ENCODE measurements around the gene SDK1.

The SDK1 gene

DNA sequence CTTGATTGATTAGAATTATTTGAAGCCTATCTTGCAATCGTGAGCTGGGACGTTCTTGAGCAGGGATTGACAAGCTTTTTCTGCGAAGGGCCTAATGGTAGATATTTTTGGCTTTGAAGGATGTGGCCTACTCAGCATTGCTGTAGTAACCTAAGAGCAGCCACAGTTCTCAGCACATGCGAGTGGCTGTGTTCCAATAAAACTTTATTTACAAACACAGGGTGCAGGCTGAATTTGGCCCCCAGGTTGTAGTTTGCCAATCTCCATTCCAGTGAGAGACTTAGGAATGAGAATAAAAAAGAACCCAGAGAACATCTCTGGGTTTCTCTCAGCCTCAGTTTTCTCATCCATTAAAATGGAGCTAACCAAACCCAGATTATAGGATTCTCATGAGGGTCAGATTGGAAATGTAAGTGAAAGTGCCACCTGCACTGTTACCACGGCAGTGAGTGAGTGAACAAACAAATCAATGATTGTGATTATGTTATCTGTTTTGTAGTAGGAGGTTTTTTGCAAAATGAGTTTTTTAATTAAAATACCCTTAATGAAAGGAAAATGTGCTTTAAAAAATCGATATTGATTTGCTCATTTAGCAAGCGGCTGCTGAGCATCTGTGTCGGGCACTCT lies 664.0 kb downstream of the SDK1 start:
- in situ Hi-C loops (cut with MboI; ENCODE audit: low sequenced_read_pairs): no loop called here

- in situ Hi-C loops (cut with MboI; ENCODE audit: low sequenced_read_pairs): no loop called here
These were observed 664.8 kb downstream of the SDK1 start for GRCh38 chr7:3965794-3966395.

- in situ Hi-C loops (cut with MboI; ENCODE audit: low sequenced_read_pairs): no loop called here
These were observed 667.2 kb downstream of the SDK1 start for GRCh38 chr7:3968234-3968633.

DNA sequence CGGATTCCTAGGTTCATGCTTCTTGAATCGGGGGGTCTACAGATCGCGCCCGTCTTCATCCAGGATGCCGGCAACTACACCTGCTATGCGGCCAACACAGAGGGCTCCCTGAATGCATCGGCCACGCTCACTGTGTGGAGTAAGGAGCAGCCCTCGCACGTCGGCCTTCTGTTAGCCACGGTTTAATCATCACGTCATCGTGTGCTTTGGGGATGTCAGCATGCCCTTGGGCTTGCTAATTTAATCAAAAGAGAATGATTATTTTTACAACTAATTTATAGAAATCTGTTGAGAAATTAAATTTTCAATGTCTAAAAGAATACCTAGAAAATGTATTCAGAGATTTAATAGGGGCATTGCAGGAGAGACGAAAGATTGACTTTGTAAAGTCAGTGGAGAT lies 668.2 kb downstream of the SDK1 start:
- in situ Hi-C loops (cut with MboI; ENCODE audit: low sequenced_read_pairs): no loop called here

DNA sequence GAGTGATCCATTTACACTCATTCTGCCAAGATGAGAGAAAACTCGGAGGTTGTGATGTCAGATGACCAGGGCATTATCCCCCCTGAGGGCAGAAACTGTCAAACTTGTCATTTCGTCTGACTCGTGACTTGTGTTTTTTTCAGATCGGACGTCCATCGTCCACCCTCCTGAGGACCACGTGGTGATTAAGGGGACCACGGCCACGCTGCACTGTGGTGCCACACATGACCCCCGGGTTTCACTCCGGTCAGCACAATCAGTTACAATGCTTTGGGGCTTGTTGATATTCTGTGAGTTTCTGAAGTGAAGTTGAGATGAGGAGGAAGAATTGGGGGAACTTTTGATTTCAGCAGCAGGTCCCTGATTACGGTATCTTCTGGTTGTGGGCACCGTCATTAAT lies 670.3 kb downstream of the SDK1 start:
- in situ Hi-C loops (cut with MboI; ENCODE audit: low sequenced_read_pairs): no loop called here

DNA sequence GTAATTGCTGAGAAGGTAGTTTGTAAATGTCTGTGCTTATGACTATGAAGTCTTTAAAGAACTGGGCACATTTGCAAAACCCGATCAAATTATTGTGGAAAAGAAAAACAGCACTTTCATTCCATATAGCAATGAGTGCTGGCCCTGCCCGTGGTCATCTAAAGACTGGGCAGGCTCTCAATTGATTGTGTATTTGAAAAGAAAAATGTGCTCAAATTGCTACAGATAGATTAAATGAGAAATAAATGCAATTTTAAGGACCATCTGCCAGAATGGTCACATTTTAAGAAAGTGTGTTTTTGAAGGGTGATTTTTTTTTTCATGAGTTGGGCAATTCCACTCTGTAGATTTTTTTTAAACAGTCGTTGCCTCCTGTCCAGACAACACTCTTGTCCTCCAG lies 672.2 kb downstream of the SDK1 start:
- in situ Hi-C loops (cut with MboI; ENCODE audit: low sequenced_read_pairs): no loop called here

DNA sequence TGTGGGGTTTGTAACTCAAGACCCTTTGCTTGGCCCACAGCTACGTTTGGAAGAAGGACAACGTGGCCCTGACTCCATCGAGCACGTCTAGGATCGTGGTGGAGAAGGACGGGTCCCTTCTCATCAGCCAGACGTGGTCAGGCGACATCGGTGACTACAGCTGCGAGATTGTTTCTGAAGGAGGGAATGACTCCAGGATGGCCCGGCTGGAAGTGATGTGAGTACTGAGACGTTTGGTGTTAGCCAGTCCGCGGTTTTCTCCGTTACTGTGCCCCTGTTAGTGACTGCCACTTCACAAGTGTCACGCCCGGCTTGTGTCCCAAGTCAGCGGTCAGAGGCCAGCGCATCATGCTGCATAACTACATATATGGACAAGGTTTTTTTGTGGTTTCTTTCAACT lies 673.3 kb downstream of the SDK1 start:
- in situ Hi-C loops (cut with MboI; ENCODE audit: low sequenced_read_pairs): no loop called here

- in situ Hi-C loops (cut with MboI; ENCODE audit: low sequenced_read_pairs): no loop called here
These were observed 674.3 kb downstream of the SDK1 start for GRCh38 chr7:3975371-3975770.

- in situ Hi-C loops (cut with MboI; ENCODE audit: low sequenced_read_pairs): no loop called here
These were observed 676.3 kb downstream of the SDK1 start for GRCh38 chr7:3977391-3977790.

DNA sequence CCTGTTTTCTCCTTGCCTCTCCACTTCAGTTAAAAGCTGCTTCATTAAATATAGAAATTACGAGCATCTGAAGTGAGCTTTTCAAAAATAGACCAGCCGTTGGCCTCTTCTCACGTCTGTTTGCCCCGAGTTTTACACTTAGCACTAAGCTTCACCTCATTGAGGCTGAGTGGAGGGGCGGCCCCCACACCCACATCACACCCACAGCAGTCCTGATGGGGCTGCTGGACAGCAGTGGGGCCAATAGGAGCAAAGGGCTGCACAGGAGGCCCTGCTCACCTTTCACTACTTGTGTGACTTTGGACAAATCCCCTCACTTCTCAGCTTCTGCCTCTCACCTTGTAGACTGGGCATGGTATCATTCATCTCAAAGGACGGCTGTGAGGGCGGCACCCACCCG lies 677.8 kb downstream of the SDK1 start:
- in situ Hi-C loops (cut with MboI; ENCODE audit: low sequenced_read_pairs): no loop called here

DNA sequence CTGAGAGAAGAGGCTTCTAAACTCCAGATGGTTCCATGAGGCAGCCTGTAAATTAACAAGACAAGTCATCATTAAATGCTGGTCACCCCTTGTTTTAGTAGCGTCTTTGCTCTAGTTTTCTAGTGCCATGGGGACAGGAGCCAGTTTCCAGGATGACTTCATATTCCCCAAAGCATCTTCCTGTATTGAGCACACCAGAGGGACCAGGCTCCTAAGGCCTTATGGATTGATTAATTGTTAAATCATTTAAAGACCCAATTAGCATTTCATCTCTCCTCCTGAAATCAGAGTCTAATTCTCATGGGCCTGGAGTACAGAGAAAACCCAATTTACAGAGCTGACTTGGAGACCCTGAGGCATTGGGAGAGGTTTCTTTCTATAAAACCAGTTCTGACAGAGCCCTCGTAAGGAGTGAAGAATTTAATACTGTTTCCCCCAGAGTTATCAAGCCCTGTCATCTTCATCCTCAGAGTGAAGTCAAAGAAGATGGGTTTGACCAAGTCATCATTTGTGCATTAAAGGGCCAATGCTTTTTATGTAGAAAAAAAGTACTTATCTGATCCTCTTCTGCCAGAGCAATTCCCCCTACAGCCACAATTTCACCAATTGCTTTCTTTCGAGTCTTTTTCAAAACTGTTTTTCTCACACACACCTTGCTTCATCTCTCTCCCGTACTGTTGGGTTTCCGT lies 678.7 kb downstream of the SDK1 start:
- in situ Hi-C loops (cut with MboI; ENCODE audit: low sequenced_read_pairs): no loop called here

- in situ Hi-C loops (cut with MboI; ENCODE audit: low sequenced_read_pairs): no loop called here
These were observed 679.2 kb downstream of the SDK1 start for GRCh38 chr7:3980300-3980643.

GRCh38 chr7:3981281-3981680 lies 680.2 kb downstream of the SDK1 start:
- in situ Hi-C loops (cut with MboI; ENCODE audit: low sequenced_read_pairs): no loop called here

DNA sequence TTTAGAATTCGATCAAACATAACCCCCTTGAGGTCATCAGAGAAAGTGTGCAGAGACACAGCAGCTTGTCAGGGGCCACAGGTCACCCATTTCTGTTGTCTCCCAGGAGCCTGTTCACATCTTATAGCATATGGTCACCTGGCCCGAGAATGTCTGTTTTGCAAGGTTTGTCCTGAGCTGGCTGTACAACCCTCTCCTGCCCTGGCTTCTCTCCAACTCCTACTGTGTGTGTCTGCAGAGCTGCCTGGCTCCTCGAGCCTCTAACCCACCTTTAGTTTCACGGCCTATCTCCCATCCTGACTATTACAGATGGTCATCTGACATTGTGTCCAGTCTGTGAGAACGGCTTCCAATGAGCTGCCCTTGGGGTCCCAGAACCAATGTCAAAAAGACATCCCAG lies 683.4 kb downstream of the SDK1 start:
- in situ Hi-C loops (cut with MboI; ENCODE audit: low sequenced_read_pairs): no loop called here

- in situ Hi-C loops (cut with MboI; ENCODE audit: low sequenced_read_pairs): no loop called here
These were observed 685.9 kb downstream of the SDK1 start for GRCh38 chr7:3986927-3987326.

- in situ Hi-C loops (cut with MboI; ENCODE audit: low sequenced_read_pairs): no loop called here
These were observed 686.4 kb downstream of the SDK1 start for GRCh38 chr7:3987426-3987927.

DNA sequence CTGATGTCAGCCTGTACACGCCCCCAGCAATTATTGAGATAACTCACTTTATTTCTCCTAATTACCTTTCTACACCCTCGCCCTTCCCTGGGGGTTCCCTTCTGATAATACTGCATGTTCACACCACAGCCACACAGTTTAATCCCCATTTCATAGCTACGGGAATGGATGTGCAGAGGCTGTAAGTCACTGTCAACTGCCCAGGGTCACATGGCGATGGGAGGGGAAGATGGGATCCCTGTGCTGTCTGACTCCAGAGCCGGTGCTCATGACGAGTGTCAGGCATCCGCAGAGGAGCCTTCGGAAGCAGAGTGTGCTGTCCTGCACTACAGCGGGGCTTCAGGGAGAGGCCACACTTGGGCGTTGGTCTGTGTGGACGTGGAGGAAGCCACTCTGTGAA lies 688.7 kb downstream of the SDK1 start:
- in situ Hi-C loops (cut with MboI; ENCODE audit: low sequenced_read_pairs): no loop called here

DNA sequence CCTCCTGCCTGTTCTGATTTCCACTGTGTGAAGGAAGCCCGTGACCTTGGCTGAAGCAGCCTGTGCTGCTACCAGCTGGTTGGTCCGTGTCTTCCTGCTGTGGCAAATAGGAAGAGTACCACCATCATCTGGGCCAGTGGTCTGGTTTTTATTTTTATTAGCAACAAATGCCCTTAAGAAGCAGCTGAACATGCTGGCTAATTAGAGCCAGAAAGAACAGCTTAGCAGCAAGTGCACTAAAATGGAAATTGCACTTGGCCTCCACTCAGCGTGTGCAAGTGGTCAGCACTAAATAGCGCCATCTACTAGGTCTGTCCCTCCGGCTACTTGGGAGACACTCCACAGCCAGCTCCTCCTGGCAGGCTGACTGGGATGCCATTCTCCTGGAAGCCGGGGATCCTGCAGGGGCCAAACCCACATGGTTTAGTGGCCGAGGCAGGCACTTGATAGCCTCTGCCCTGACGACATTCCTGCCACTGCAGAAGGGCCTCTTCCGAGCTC lies 690.7 kb downstream of the SDK1 start:
- in situ Hi-C loops (cut with MboI; ENCODE audit: low sequenced_read_pairs): no loop called here

- in situ Hi-C loops (cut with MboI; ENCODE audit: low sequenced_read_pairs): no loop called here
These were observed 691.8 kb downstream of the SDK1 start for GRCh38 chr7:3992841-3993240.

GRCh38 chr7:3994764-3995163 lies 693.7 kb downstream of the SDK1 start:
- in situ Hi-C loops (cut with MboI; ENCODE audit: low sequenced_read_pairs): no loop called here

- in situ Hi-C loops (cut with MboI; ENCODE audit: low sequenced_read_pairs): no loop called here
These were observed 694.1 kb downstream of the SDK1 start for GRCh38 chr7:3995187-3995586.

DNA sequence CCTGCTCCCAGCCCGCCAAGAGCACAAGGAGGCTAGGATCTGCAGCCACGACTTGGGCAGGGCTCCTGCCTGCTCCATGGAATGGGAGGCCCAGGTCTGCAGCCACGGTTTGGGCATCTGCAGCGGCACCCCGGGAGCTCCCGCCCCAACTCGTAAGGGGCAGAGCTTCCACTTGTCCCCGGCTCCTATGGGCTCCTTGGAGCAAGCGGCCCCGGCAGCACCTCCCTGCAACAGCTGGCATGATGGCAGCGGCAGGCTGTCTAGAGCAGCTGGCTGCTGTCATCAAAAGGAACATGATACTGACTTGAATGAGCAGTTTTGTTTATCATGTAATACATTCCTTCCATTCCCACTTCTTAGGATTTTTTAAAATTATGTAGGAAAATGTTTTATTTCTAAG lies 697.0 kb downstream of the SDK1 start:
- in situ Hi-C loops (cut with MboI; ENCODE audit: low sequenced_read_pairs): no loop called here

Measured in hTERT RPE-1 (cell line).